Measurements from ENCODE around the gene USP40.

The USP40 gene

DNA sequence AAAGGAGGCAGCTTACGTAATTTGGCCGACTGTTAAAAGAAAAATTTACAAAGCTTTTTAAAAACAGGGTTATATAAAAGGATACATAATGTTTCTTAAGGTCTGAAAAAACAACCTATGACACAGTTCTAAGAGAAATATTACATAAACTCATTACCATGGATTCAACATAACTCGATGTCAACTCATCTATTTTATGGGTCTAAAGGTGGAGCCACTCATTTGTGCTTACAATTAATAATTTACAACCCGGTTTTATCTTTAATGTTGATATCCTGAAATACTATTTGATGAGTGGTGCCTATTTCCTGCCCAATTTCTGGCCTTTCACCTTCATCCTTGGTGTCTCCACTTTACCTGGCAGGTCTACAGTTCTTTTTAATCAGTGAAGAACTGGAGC is 15.1 kb downstream of the USP40 start:
- no peak for DNase-seq

DNA sequence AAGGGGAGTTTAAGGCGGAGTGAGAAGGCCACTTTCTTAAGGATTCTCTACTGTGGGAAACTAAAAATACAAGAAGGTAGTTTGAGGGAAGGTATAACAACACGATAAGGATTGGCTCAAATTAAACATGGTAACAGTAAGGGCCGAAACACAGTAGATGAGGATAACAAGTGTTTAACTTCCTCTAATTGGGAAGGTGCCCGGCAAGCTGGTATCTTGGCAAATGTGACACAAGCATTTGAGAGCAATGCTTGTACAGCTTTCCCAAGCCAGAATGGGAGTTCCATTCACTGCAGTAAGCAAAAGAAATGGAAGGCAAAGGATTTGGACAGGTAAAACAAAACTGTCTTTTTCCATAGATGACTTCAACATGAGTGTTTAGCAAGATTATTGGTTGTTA is 19.8 kb downstream of the USP40 start:
- no peak for DNase-seq

DNA sequence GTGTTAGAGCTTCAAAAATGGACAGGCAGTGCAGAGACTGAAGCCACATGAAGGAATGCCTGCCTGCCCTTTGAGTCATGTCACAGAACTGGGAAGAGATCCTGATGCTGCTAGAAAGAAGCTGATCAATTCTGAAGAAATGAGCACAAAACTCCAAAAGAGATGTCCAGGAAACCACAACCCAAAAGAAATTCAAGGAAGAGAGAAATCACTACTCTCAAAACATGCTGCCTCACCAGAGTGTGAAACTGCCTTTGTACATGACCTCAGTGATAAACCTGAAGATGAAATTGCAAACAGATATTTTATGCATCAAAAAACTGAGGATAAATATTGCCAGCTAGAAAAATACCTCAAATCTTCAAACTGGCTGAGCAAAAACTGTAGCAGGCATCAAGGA is 20.5 kb downstream of the USP40 start:
- DNase-seq: no peak

DNA sequence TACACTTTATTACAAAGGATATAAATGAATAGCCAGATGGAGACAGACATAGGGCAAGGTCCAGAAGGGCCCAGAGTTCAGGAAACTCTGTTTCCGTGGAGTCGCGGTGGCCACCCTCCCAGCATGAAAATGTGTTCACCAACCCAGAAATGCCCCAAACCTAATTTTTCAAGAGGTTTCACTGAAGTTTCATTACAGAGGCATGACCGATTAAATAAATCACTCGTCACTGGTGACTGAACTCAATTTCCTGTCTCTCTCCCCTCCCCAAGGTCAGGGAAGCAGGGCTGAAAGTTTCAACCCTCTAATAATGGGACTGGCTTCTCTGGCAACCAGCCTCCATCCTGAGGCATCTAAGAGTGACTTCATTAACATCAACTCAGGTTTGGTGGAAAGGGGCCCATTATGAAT is 22.4 kb downstream of the USP40 start:
- no peak for DNase-seq

DNA sequence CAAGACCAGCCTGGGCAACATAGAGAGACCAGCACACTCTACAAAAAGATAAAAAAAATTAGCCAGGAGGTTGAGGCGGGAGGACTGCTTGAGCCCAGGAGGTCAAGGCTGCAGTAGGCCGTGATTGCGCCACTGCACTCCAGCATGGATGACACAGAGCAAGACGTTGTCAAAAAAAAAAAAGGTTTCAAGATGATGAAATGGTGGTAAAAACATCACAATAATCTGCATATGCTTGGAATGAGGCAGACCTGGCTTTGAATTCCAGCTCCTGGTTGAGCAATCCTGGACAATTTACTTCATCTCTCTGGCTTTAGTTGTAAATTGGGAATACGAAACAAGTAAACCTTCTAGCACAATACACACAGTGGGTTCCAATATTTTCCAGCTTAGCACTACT is 24.1 kb downstream of the USP40 start:
- DNase-seq: no peak

DNA sequence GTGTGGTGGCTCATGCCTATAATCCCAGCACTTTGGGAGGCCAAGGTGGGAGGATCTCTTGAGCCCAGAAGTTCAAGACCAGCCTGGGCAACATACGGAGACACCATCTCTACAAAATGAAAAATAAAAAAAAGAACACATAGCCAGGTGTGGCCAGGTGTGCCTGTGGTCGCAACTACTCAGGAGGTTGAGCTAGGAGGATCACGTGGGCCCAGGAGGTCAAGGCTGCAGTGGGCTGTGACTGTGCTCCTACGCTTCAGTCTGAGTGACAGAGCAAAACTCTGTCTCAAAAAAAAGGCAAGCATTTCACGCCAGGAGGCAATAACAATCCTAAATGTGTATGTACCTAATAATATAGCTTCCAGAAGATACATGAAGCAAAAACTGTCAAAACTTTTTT is 27.8 kb downstream of the USP40 start:
- no peak for DNase-seq

DNA sequence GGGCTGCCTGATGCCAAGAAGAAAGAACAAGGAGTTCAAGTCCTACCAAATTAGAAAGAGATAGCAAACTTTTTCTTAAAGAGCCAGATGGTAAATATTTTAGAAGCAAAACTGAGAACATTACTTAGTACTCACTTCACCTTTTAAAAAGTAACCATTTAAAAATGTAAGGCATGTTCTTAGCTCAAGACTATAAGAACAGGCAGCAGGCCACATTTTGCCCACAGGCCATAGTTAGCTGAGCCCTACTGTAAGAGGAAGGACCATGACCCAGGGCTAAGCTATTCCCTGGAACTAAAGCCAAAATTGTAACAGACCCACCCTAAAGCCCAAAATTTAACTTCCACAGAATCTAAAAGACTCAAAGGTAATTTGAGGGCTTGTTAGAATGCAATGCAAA is 31.3 kb downstream of the USP40 start:
- DNase-seq: no peak

DNA sequence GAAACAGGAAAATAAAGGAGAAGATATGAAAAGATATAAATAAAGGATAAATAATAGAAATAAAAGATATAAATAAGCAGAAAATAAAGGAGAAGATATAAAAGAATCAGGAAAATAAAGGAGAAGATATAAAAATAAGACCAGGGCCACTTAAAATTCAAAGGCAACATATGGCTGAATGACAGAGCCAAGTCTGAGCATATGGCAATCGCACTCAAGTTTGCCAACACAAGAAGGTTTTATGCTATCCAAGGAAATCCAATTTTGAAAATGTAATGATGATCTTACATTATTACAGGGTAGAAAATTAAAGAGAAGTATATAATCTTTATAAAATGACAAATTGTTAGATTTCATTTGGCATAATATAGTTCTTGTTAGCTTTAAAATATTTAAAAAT is 33.6 kb downstream of the USP40 start:
- DNase-seq: no peak

DNA sequence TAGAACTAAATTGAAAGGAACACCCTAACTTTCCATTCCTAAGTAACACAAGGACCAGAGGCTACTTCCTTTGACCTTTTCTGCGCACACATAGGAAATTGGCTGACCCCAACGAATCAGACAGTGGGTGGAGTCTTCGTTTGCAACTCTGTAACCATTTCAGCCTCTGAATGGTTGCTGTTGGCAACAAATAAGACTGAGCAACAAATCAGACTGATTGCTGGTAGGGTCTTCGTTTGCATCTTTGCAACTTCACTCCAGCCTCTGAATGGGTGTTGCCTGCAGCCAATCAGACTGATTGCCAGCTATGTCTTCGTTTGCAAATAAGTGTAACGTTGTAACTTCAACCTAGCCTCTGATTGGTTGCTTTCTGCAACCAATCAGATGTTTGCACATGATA is 34.6 kb downstream of the USP40 start:
- no peak for DNase-seq

DNA sequence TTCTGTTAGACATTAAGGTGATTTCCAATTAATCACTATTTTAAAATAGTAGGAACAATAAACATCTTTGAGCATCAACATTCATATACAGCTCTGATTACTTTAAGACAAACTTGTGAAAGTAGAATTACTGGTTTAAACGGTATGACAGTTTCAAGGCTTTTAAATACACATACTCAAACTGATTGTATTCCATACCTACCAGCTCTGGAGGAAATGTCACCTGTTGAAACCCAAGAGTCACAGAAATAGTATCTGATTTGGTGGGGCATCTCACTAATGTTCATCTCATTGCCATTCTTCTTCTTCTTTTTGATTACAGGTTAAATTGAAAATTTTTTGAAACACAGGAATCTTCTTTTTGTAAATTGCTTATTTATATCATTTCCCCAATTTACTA is 36.2 kb downstream of the USP40 start:
- DNase-seq: no peak

DNA sequence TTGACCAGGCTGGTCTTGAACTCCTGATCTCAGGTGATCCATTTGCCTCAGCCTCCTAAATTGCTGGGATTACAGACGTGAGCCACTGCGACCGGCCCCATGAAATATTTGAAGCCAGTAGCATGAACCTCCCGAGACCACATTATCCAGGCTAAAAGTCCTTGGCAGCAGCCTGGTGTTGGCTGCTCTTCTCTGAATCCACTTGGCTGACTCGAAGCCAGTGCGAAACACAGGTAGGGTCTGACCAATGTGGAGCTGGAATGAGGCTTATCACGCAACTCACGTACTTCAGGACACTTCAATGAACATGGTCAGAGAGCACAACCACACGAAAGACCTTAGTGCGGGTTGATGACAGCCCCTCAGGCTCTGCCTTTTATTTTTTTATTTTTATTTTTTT is 38.4 kb downstream of the USP40 start:
- DNase-seq: no peak

DNA sequence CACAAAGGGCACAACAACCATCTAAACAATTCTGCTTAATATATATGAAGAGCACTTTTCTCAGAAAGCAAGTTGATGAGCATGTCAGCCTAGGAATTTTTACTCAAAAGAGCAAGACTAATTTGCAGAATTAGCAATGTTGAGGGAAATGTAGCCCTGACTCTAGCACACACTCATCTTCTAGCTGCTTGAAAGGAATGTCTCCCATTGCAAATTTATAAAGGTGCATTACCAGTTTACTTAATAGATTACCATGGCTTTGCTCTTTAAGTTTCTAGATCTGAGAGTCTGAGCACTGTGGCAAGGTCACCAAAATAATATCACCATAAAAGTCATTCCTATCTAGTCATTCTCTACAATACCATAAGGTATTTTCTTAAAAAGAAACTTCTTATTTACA is 40.8 kb downstream of the USP40 start:
- DNase-seq: no peak

DNA sequence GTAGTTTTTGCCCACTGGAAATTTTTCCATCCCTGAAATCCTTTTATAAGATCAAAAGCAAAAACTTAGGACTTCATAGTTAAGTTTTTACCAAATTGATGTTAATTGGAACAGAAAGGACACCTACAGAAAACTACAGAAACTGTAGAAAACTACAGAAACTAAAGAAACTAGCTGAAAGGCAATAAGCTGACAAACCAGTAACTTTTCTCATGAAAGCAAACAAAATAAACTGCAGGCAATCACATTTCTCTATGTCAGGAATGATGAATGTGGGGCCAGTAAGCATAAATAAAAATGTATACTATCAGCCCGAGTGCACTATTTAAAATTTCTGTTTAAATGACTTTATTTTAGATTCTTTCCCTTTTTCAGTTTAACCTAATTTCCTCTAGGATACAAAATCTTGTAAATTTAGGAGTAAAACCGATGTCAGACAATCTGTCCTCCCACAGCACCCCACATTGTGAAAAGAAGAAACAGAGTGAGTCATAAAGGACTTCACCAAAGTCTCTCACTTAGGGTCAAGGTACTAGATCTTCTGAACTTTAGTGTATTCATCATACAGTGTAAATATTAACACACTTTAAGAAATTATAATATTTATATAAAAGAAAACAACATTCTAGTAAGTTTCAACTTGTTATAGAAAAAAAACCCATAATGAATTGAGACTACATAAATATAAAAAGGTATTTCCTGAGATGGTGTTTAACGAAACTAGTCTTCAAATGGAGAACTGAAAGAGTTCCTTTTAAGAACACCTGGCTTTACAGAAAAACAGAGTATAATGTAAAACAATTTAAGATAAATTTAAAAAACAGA is 46.6 kb downstream of the USP40 start:
- DNase-seq: no peak

DNA sequence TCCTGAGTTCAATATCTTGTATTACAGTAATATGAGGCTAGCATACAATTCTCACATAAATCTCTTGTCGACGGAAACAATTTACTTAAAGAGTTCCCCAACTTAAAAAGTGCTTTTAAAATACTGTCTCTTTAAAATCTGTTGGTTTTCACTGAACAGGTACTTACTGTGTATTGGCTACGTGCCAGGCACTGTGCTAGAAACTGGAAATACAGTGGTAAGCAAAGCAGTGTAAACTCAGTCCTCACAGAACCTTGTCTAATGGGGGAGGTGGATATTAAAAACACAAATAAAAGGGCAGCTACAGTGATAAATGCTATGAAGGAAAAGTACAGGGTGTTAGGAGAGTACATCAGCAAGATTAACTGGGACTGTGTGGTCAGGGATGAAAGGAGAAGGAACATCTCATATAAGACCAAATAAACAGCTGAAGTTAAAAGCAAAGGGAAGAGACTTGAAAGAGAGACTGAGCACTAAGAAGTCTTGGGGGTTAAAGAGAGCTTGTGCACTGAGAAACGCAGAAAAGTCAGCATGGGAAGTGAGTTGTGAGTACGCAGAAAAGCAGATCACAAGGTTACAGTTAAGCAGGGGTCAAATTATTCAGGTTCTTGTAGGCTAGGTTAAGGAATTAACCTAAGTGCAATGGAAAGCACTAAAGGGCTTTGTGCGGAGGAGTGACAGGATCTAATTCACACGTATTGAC is 52.5 kb downstream of the USP40 start:
- DNase-seq: no peak

DNA sequence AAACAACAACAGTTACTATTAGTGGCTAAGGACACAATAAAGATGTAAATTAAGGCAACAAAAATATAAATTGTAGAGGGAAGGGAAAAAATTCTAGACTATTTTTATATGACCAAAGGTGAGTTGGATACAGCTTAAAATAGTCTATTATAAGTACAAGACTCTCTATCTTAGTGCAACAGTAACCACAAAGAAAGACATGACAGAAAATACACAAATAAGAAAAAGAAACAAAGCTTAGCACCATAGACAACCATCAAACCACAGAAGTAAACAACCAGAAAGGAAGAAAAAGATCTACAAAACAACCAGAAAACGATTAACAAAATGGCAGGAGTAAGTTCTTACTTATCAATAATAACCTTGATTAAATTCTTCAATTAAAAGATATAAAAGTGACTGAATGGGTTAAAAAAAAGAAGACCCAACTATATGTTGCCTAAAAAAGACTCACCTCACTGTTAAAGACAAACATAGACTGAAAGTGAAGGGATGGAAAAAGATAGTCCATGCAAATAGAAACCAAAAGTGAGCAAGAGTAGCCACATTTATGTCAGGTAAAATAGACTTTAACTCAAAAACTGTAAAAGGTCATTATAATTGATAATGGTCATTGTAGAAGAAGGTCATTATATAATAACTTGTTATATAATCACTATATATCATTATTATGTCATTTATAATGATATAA is 62.5 kb downstream of the USP40 start:
- DNase-seq: no peak

DNA sequence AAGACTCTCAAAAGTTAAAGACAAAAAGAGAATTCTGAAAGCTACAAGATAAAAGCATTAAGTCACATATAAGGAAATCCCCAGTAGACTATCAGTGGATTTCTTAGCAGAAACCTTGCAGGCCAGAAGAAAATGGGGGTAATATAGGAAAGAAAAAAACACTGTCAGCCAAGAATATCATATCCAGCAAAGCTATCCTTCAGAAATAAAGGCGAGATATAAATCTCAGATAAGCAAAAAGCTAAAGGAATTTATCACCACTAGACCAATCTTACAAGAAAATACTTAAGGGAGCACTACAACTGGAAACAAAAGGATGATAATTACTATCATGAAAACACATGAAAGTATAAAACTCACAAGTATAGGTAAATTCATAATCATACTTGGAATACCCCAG is 63.1 kb downstream of the USP40 start:
- no peak for DNase-seq

DNA sequence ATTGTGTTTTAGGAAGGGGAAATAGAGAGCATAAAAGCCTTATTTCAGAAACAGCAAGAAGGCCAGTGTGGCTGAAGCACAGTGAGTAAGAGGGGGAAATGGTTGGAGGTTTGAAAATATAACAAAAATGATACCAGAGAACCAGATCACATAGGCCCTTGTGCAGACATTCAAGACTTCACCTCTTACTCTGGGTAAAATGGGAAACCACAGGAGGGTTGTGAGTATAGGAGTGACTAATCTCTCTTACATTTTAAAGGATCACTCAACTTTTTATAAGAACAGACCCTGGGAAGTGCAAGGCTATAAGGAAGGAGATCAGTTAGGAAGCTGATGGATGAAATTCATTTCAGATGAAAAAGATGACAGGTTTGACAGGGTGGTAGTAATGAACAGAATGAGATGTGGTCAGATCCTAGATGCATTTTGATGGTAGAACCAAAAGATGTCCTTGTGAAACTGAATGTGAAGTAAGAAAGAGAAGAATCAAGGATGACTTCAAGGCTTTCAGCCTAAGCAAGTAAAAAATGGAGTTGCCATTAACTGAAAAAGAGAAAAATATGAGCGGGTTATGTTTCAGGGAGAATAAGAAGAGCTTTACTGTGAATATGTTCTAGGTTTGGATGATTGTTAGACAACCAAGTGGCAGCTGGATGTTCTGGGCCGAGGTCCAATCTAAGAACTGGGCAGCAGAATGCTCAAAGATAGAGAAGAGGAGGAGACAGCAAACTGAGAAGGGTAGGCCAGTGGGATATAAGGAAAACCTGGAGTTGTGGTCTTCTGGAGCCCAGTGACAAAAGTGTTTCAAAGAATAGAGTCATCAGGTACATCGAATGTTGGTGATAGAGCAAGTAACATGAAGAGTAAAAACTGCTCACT is 65.1 kb downstream of the USP40 start:
- no peak for DNase-seq

DNA sequence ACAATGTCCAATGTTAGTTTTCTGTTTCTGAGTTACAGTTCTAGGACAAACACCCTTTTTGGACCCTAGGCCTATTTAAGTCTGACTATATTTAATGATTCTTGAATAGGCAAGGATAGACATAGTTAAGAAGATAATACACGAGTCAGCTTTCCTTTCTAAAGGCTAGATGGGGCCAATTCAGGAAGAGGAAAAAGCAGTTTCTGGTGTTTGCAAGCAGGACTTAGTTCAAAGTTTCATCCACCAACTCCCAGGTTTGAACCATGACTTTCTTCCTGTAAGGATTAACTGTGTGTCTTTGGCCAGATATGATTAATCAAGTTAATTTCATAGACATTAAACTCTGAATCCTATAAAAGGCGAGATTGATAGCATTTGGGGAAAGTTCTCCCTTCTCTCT is 66.7 kb downstream of the USP40 start:
- no peak for DNase-seq

DNA sequence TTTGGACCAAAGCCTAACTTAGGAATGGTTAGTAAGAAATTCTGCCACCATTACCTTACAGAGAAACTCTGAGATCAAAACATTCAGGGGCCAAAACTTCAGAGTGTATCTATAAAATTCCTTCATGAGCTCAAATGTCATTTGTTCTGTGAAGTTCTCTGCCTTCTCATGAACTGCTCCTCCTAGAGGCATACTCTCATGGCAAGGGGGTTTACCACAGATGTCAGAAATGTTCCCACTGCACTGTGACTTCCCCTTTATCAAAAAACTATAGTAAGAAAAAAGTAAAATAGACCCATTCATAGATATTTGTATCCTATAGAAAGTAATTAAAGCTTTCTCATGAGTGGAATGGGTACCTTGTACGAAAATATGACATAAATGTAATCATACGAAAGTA is 68.5 kb downstream of the USP40 start:
- DNase-seq: no peak

DNA sequence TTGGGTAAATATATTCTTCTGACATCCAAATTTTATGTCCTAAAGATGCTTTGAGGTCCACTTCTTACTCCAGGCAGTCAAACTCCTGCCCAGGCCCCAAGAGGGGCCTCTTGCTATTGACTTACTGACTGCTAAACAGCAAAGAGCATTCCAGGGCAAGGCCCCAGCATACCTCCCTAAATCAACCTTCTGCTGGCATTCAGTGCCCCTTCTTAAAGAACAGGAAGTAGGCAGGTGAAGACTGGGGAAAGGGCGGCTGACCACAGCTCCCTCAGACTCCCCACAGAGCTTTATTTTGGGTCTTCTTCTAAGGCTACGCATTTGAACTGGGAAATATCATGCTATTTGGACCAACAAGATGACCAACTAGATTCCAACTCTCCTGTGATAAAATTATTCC is 68.9 kb downstream of the USP40 start:
- no peak for DNase-seq

DNA sequence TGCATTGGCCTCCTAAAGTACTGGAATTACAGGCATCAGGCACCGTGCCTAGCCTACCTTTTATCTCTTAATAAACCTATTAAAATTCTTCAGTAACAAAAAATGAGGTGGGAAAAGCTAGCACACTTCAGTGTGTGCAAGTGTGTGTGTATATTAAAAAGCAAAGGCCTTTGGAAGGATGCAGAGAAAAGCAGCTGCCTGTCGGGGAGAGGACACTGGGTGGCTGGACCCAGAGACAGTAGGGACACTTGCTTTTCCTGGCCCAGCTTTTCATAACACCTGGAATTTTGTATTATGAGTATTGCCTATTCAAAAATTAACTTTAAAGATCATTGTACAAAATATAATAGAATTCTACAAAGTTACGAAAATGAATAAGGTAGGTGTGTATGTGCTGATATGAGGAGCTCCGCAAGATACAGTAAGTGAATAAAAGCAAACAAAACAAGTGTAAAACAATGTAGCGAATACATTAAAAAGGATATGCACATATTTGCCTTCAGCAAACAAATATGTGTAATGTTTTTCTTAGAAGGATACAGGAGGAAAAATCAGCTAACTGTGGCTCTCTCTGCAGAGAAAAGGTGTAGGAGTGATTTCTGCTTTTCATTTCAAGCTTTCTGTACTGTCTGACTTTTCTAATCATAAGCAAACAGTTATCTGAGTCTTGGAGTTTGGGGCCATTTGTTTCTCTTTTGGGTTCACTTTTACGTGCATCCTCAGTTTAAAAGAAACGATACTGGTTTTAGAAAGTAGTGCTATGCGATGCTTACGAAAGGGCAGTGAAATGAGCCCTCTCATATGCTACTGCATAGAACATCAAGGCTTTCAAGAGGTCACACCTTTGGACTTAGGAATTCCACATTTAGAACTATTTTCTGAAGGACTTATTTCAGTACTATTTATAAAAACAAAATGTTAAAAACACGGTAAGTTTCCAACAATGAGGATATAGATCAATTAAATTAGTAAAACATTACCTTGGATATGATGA is 70.8 kb downstream of the USP40 start:
- no peak for DNase-seq

DNA sequence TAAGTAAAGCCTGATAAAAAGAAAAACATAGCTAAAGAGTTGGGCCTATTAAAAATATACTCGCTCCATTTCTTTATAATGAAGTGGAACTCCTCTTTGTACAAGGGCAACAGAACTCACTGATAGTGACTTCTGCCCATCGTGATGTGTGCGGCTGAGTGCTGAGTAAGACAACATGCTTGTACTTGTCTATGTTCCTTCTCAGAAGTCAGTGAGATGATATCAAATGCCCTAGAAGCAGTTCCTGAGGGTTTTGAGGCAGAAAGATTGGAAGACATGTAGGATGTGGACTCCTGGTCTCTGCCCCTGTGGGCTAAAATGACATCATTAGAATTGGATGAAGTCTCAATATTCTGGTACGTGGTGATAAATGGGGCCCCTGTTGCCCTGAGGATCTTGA is 73.8 kb downstream of the USP40 start:
- DNase-seq: no peak

Measured in SHP77 treated with DMSO at 0.1 percent for 48 hours (cell line).